ENCODE measurements around the gene AKT3.
"Not testable (repeated sequence)": the region's sequence is repeated elsewhere in the genome, so short reads cannot be mapped to it uniquely, and the experiment has no call there.

AKT3 gene

GRCh38 chr1:243850202-243850451, at the start of gene AKT3:
Gene AKT3 (minus strand): TSS chr1:243850243. CDS start chr1:243843170, 7,073 bp downstream.
- peak; percentile 87 for DNase-seq (ENCODE audit: low spot score)

- no peak for DNase-seq (ENCODE audit: low spot score)
These were observed 48.2 kb upstream of the AKT3 start for GRCh38 chr1:243898278-243898677.

- DNase-seq (ENCODE audit: low spot score) = no peak
These were observed 46.3 kb upstream of the AKT3 start for GRCh38 chr1:243896313-243896712.

- DNase-seq (ENCODE audit: low spot score) = no peak
These were observed 42.4 kb upstream of the AKT3 start for GRCh38 chr1:243892456-243892855.

GRCh38 chr1:243890576-243890975, 40.5 kb upstream of the AKT3 start:
- no peak for DNase-seq (ENCODE audit: low spot score)

- DNase-seq (ENCODE audit: low spot score) = no peak
These were observed 35.8 kb upstream of the AKT3 start for GRCh38 chr1:243885806-243886205.

- no peak for DNase-seq (ENCODE audit: low spot score)
These were observed 34.6 kb upstream of the AKT3 start for GRCh38 chr1:243884603-243885002.

- DNase-seq (ENCODE audit: low spot score) = no peak
These were observed 33.5 kb upstream of the AKT3 start for GRCh38 chr1:243883551-243883950.

- no peak for DNase-seq (ENCODE audit: low spot score)
These were observed 32.2 kb upstream of the AKT3 start for GRCh38 chr1:243882276-243882675.

- not testable (repeated sequence) for DNase-seq (ENCODE audit: low spot score)
These were observed 27.0 kb upstream of the AKT3 start for GRCh38 chr1:243877058-243877457.

- DNase-seq (ENCODE audit: low spot score) = no peak
These were observed 5.7 kb upstream of the AKT3 start for GRCh38 chr1:243855616-243856318.

GRCh38 chr1:243851765-243852164, 1.7 kb upstream of the AKT3 start:
- DNase-seq (ENCODE audit: low spot score) = no peak

- no peak for DNase-seq (ENCODE audit: low spot score)
These were observed 1.3 kb upstream of the AKT3 start for GRCh38 chr1:243851257-243851756.

GRCh38 chr1:243850452-243851256, 611 bp upstream of the AKT3 start:
- peak; percentile 88 for DNase-seq (ENCODE audit: low spot score)

GRCh38 chr1:243849421-243850201, 432 bp downstream of the AKT3 start:
- peak; percentile 74 for DNase-seq (ENCODE audit: low spot score)

GRCh38 chr1:243848858-243849420, 1.1 kb downstream of the AKT3 start:
- peak; percentile 73 for DNase-seq (ENCODE audit: low spot score)

- no peak for DNase-seq (ENCODE audit: low spot score)
These were observed 1.7 kb downstream of the AKT3 start for GRCh38 chr1:243848165-243848857.

GRCh38 chr1:243846761-243847160, 3.3 kb downstream of the AKT3 start:
- DNase-seq (ENCODE audit: low spot score) = no peak

GRCh38 chr1:243845888-243846287, 4.2 kb downstream of the AKT3 start:
- no peak for DNase-seq (ENCODE audit: low spot score)

GRCh38 chr1:243844186-243844585, 5.9 kb downstream of the AKT3 start:
- no peak for DNase-seq (ENCODE audit: low spot score)

GRCh38 chr1:243842978-243843511, 7.0 kb downstream of the AKT3 start:
- DNase-seq (ENCODE audit: low spot score) = no peak
